Measurements from ENCODE around the gene RICTOR.

GRCh38 chr5:39120052-39120420 is 45.8 kb upstream of the RICTOR start:
- TF ChIP-seq, protein P1, sequence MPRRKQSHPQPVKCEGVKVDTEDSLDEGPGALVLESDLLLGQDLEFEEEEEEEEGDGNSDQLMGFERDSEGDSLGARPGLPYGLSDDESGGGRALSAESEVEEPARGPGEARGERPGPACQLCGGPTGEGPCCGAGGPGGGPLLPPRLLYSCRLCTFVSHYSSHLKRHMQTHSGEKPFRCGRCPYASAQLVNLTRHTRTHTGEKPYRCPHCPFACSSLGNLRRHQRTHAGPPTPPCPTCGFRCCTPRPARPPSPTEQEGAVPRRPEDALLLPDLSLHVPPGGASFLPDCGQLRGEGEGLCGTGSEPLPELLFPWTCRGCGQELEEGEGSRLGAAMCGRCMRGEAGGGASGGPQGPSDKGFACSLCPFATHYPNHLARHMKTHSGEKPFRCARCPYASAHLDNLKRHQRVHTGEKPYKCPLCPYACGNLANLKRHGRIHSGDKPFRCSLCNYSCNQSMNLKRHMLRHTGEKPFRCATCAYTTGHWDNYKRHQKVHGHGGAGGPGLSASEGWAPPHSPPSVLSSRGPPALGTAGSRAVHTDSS (tag by site-specific recombination; IDR thresholded peaks at IDR 0.05) = no peak
- TF ChIP-seq, protein P2, sequence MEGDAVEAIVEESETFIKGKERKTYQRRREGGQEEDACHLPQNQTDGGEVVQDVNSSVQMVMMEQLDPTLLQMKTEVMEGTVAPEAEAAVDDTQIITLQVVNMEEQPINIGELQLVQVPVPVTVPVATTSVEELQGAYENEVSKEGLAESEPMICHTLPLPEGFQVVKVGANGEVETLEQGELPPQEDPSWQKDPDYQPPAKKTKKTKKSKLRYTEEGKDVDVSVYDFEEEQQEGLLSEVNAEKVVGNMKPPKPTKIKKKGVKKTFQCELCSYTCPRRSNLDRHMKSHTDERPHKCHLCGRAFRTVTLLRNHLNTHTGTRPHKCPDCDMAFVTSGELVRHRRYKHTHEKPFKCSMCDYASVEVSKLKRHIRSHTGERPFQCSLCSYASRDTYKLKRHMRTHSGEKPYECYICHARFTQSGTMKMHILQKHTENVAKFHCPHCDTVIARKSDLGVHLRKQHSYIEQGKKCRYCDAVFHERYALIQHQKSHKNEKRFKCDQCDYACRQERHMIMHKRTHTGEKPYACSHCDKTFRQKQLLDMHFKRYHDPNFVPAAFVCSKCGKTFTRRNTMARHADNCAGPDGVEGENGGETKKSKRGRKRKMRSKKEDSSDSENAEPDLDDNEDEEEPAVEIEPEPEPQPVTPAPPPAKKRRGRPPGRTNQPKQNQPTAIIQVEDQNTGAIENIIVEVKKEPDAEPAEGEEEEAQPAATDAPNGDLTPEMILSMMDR (tag by site-specific recombination; IDR thresholded peaks at IDR 0.05) = no peak
- TF ChIP-seq SP7 (tag by site-specific recombination; IDR thresholded peaks at IDR 0.05) (no peak), YY1 (tag by site-specific recombination; IDR thresholded peaks at IDR 0.05) (no peak), TCF7L2 (IDR thresholded peaks at IDR 0.05; ENCODE audit: borderline replicate concordance, low read depth, low read length) (no peak), ZNF354C (tag by site-specific recombination; IDR thresholded peaks at IDR 0.05; ENCODE audit: borderline replicate concordance, low read depth) (no peak), ZNF488 (tag by site-specific recombination; IDR thresholded peaks at IDR 0.05) (no peak), ZNF274 (IDR thresholded peaks at IDR 0.05; ENCODE audit: low read length) (no peak), ZNF274 (tag by site-specific recombination; IDR thresholded peaks at IDR 0.05; ENCODE audit: borderline replicate concordance) (no peak), ZNF335 (tag by site-specific recombination; conservative IDR thresholded peaks at IDR 0.05) (no peak), ZBTB8A (tag by site-specific recombination; IDR thresholded peaks at IDR 0.05) (no peak), ZSCAN30 (tag by site-specific recombination; IDR thresholded peaks at IDR 0.05) (no peak), ZNF114 (tag by site-specific recombination; IDR thresholded peaks at IDR 0.05) (no peak)
- TF ChIP-seq, protein P3, sequence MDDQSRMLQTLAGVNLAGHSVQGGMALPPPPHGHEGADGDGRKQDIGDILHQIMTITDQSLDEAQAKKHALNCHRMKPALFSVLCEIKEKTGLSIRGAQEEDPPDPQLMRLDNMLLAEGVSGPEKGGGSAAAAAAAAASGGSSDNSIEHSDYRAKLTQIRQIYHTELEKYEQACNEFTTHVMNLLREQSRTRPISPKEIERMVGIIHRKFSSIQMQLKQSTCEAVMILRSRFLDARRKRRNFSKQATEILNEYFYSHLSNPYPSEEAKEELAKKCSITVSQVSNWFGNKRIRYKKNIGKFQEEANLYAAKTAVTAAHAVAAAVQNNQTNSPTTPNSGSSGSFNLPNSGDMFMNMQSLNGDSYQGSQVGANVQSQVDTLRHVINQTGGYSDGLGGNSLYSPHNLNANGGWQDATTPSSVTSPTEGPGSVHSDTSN (CRISPR knock-in tag; IDR thresholded peaks at IDR 0.05) = no peak
